Peyer's patch (tissue), 4 donors: ENCODE data around the gene FTO. TPM values are rescaled to one million over a fixed set of nuclear protein-coding genes. Genes with fewer than 3 reads are reported as not detected.

ENCODE experiments used
- small RNA-seq, 2 donors: library from RNA; depleted of rRNA; stranded (forward); fragments of <200 nt; gene quantifications; one replicate each; pipeline ENCODE3, GENCODE V24; 2016
- total RNA-seq, 4 donors: library from RNA; depleted of rRNA; stranded (reverse); fragments of >200 nt; gene quantifications; one replicate each; pipeline ENCODE4 v1.1.0, GENCODE V29; 2016

FTO gene
- total RNA-seq, 4 donors from 2014 or later = 37.0 to 95.7 (median 45.1) TPM

Small RNA genes lying within 50 kb of the gene (small RNA-seq; reads per million reads assigned to genes)
- 0 reads per million in 2 donors for gene AC007347.2

Other genes starting within 250 kb of the FTO start
- 10 to 100 TPM; 34.6 to 83.5 (median 43.6) TPM for gene AKTIP, start 200.9 kb upstream of the FTO start, total RNA-seq
- gene RPGRIP1L, start 297 bp upstream of the FTO start, total RNA-seq = 1 to 10 TPM; 1.1 to 9.1 (median 3.3) TPM